IMR-90 (cell line): ENCODE results near the gene C14orf119. TPM values are rescaled to one million over a fixed set of nuclear protein-coding genes. Genes with fewer than 3 reads are reported as not detected.
"Not testable (repeated sequence)": the region's sequence is repeated elsewhere in the genome, so short reads cannot be mapped to it uniquely, and the experiment has no call there.

Experiments used
- ATAC-seq: fragments of 200-7000 bp; cut with Tn5 transposase; 2 replicates; pipeline ENCODE4 v1.9.1; 2020; ENCODE audit warnings: low read depth, mild to moderate bottlenecking, moderate library complexity
- BruUV-seq: library from RNA; stranded (reverse); fragments of 400-500 nt; replicated peaks from 2 replicates; lab custom pipeline; 2021; lab: Mats Ljungman, UMichigan
- CTCF ChIA-PET: fragments of 300-600 bp; formaldehyde crosslinking; extraction: SDS; loops from one replicate; lab custom pipeline; 2021; ENCODE audit warnings: antibody characterized with exemption; lab: Yijun Ruan, JAX
- POLR2A ChIA-PET: fragments of 300-600 bp; sonication (Branson Sonifier 250); formaldehyde crosslinking; loops from one replicate; lab custom pipeline; 2022; ENCODE audit warnings: antibody characterized with exemption; ENCODE audit not compliant: unreplicated experiment; lab: Charles Lee
- DNase-seq: peaks from one replicate; pipeline ENCODE4 v3.0.0; 2013
- H2AFZ ChIP-seq: replicated peaks from 2 replicates; pipeline ENCODE3; 2013; ENCODE audit warnings: low read length, mild to moderate bottlenecking; ENCODE audit not compliant: poor library complexity
- H2AK5ac ChIP-seq: 2 replicates; pipeline ENCODE4 v1.6.1; 2013; ENCODE audit warnings: low read depth, low read length, inconsistent platforms
- H2AK9ac ChIP-seq: replicated peaks from 2 replicates; pipeline ENCODE3; 2013; ENCODE audit warnings: mild to moderate bottlenecking, low read depth, low read length, moderate library complexity; ENCODE audit not compliant: poor library complexity
- H2BK120ac ChIP-seq: 2 replicates; pipeline ENCODE4 v1.6.1; 2013; ENCODE audit warnings: low read depth, low read length, inconsistent platforms
- H2BK15ac ChIP-seq: 3 replicates; pipeline ENCODE4 v1.6.1; 2013; ENCODE audit warnings: low read depth, low read length, inconsistent platforms
- H2BK20ac ChIP-seq: 2 replicates; pipeline ENCODE4 v1.6.1; 2013; ENCODE audit warnings: low read depth, mild to moderate bottlenecking, inconsistent platforms, low read length, moderate library complexity
- H2BK5ac ChIP-seq: 2 replicates; pipeline ENCODE4 v1.6.1; 2013; ENCODE audit warnings: mild to moderate bottlenecking, low read depth, low read length, inconsistent platforms; ENCODE audit not compliant: poor library complexity, severe bottlenecking
- H3K14ac ChIP-seq: replicated peaks from 2 replicates; pipeline ENCODE4 v1.6.1; 2013; ENCODE audit warnings: low read depth, low read length, inconsistent platforms
- H3K18ac ChIP-seq: 2 replicates; pipeline ENCODE4 v1.6.1; 2013; ENCODE audit warnings: low read depth, low read length, control low read depth
- H3K23ac ChIP-seq: 2 replicates; pipeline ENCODE4 v1.6.1; 2013; ENCODE audit warnings: low read depth, low read length, inconsistent platforms
- H3K27ac ChIP-seq: 2 replicates; pipeline ENCODE4 v1.5.1; 2013; ENCODE audit warnings: mild to moderate bottlenecking, control low read depth, low read length; ENCODE audit not compliant: insufficient read depth
- H3K27me3 ChIP-seq: 2 replicates; pipeline ENCODE4 v1.6.1; 2013; ENCODE audit warnings: low read length; ENCODE audit not compliant: control insufficient read depth, insufficient read depth
- H3K36me3 ChIP-seq: 2 replicates; pipeline ENCODE4 v1.6.1; 2013; ENCODE audit warnings: low read length, mixed read lengths; ENCODE audit not compliant: control insufficient read depth, insufficient read depth
- H3K4ac ChIP-seq: 2 replicates; pipeline ENCODE4 v1.6.1; 2013; ENCODE audit warnings: low read depth, low read length, inconsistent platforms
- H3K4me1 ChIP-seq: 2 replicates; pipeline ENCODE4 v1.6.1; 2013; ENCODE audit warnings: low read length, mixed read lengths; ENCODE audit not compliant: control insufficient read depth, insufficient read depth
- H3K4me2 ChIP-seq: 2 replicates; pipeline ENCODE4 v1.6.1; 2013; ENCODE audit warnings: low read depth, mild to moderate bottlenecking, control low read depth, low read length, moderate library complexity
- H3K4me3 ChIP-seq: 2 replicates; pipeline ENCODE4 v1.5.1; 2013; ENCODE audit warnings: low read depth, mild to moderate bottlenecking, control low read depth, low read length, moderate library complexity; ENCODE audit not compliant: insufficient read depth
- H3K56ac ChIP-seq: 2 replicates; pipeline ENCODE4 v1.6.1; 2013; ENCODE audit warnings: low read length, inconsistent platforms; ENCODE audit not compliant: insufficient read depth; ENCODE audit errors: extremely low read depth
- H3K79me1 ChIP-seq, 2 experiments: 2 replicates each; pipeline ENCODE4 v1.6.1; 2013; ENCODE audit warnings: low read length in 2 of 2, inconsistent platforms in 1 of 2, low read depth in 1 of 2
- H3K9ac ChIP-seq: 2 replicates; pipeline ENCODE4 v1.6.1; 2013; ENCODE audit warnings: low read depth, low read length, control low read depth
- H3K9me1 ChIP-seq: 2 replicates; pipeline ENCODE4 v1.6.1; 2013; ENCODE audit warnings: low read length, inconsistent platforms; ENCODE audit not compliant: insufficient read depth
- H3K9me3 ChIP-seq: 2 replicates; pipeline ENCODE4 v1.6.1; 2013; ENCODE audit warnings: low read length; ENCODE audit not compliant: control insufficient read depth, insufficient read depth
- H4K20me1 ChIP-seq: 2 replicates; pipeline ENCODE4 v1.6.1; 2013; ENCODE audit warnings: low read length, inconsistent platforms; ENCODE audit not compliant: insufficient read depth
- H4K5ac ChIP-seq: 2 replicates; pipeline ENCODE4 v1.6.1; 2013; ENCODE audit warnings: mild to moderate bottlenecking, low read depth, low read length, control low read depth
- H4K8ac ChIP-seq, 2 experiments: 2 replicates each; pipeline ENCODE4 v1.6.1; 2013; ENCODE audit warnings: low read depth in 2 of 2, low read length in 2 of 2, control low read depth in 1 of 2, inconsistent platforms in 1 of 2
- H4K91ac ChIP-seq: 2 replicates; pipeline ENCODE4 v1.6.1; 2013; ENCODE audit warnings: low read depth, low read length, inconsistent platforms; ENCODE audit not compliant: insufficient read depth
- WGBS, 2 experiments: methylation state at CpG; one replicate each; pipeline versions ENCODE4 v1.1.5 to v1.1.7; 2013; ENCODE audit warnings: missing lambda C conversion rate in 2 of 2; ENCODE audit not compliant: insufficient read length in 1 of 2; ENCODE audit errors: extremely low coverage in 2 of 2; 5-methylcytosine and 5-hydroxymethylcytosine counted together
- dilution Hi-C: fragments of 300-500 bp; cut with HindIII; formaldehyde crosslinking; loops from one replicate; pipeline ENCODE4 v1.14.3; 2018; ENCODE audit warnings: low sequenced_read_pairs; ENCODE audit not compliant: unreplicated experiment
- in situ Hi-C: fragments of 300-500 bp; cut with MboI; formaldehyde crosslinking; loops from 3 replicates; pipeline ENCODE4 v1.14.3; 2019; ENCODE audit warnings: low sequenced_read_pairs, inconsistent platforms, mixed read lengths
- intact Hi-C: fragments of 100-400 bp; cut with micrococcal nuclease; formaldehyde crosslinking; loops from 2 replicates; pipeline ENCODE4 v1.10.0; 2022
- polyA plus RNA-seq, 3 experiments: library from polyadenylated mRNA; depleted of rRNA; stranded (reverse); fragments of >200 nt; gene quantifications; 2 replicates each; pipeline ENCODE4 v1.2.3, GENCODE V29; 2012; ENCODE audit warnings: low replicate concordance in 1 of 3
- total RNA-seq: library from RNA; depleted of rRNA; stranded (reverse); fragments of >200 nt; gene quantifications from 2 replicates; pipeline ENCODE4 v1.2.3, GENCODE V29; 2012

Gene C14orf119
- total and polyA plus RNA-seq, 2 of the 4 experiments (the other 2 are of a cell fraction): 74.0 to 83.7 TPM

GRCh38 chr14:23107620-23108019 is 12.3 kb downstream of the C14orf119 start:
- DNase-seq, H3K27ac ChIP-seq, H2AK9ac ChIP-seq: not testable (repeated sequence)

DNA sequence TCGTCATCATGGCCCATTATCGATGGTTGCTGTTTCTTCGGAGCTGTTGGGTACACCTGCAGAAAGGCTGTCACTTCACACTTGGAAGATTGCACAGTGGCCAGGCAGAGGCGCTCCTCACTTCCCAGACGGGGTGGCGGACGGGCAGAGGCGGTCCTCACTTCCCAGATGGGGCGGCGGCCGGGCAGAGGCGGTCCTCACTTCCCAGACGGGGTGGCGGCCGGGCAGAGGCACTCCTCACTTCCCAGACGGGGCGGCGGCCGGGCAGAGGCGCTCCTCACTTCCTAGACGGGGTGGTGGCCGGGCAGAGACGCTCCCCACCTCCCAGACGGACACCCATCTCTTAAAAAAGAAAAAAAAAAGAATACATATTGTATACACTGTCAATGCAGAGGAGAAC is 12.9 kb downstream of the C14orf119 start:
- H3K36me3 ChIP-seq, H2BK20ac ChIP-seq, H3K9me3 ChIP-seq, H3K4me2 ChIP-seq, H4K91ac ChIP-seq, H3K27ac ChIP-seq, H2BK15ac ChIP-seq, H2AFZ ChIP-seq, in situ Hi-C loops, H2AK9ac ChIP-seq, H3K27me3 ChIP-seq, intact Hi-C loops, dilution Hi-C loops, H3K4ac ChIP-seq, H4K8ac ChIP-seq, H2BK5ac ChIP-seq, H3K14ac ChIP-seq, H3K9ac ChIP-seq, H3K4me3 ChIP-seq, H4K20me1 ChIP-seq, H3K9me1 ChIP-seq, H2AK5ac ChIP-seq, H3K23ac ChIP-seq, H3K56ac ChIP-seq, H4K5ac ChIP-seq, ATAC-seq, H3K79me1 ChIP-seq, POLR2A ChIA-PET, BruUV-seq, H3K18ac ChIP-seq, H2BK120ac ChIP-seq, DNase-seq: not testable (repeated sequence)
- WGBS, 2 experiments: 92% methylated on average over 9 of the region's 24 CpGs; no CpG with 5 or more reads in 1 of the 2 experiments
- H3K4me1 ChIP-seq: peaks cover 11% of the 10 kb centered on the region
- CTCF ChIA-PET: interaction anchor here (3.9 kb wide), 1 partner anchor 40 kb away, joined by 18 read pairs; no protein-coding TSS in a partner anchor

More at GRCh38 chr14:23107620-23108019, 12.3 kb downstream of the C14orf119 start:
- H3K4me1 ChIP-seq, H3K79me1 ChIP-seq, in situ Hi-C loops, H3K18ac ChIP-seq, intact Hi-C loops, dilution Hi-C loops, H3K23ac ChIP-seq, BruUV-seq, POLR2A ChIA-PET, H2BK15ac ChIP-seq, H3K14ac ChIP-seq, H3K27me3 ChIP-seq, H3K36me3 ChIP-seq, CTCF ChIA-PET, H2BK120ac ChIP-seq, H2BK20ac ChIP-seq, H2AK5ac ChIP-seq, H4K91ac ChIP-seq, H4K5ac ChIP-seq, H3K4me3 ChIP-seq, H2BK5ac ChIP-seq, H2AFZ ChIP-seq, H3K4ac ChIP-seq, H4K8ac ChIP-seq, H3K9me1 ChIP-seq, H3K4me2 ChIP-seq, H3K9ac ChIP-seq, ATAC-seq, H4K20me1 ChIP-seq, H3K9me3 ChIP-seq, H3K56ac ChIP-seq: not testable (repeated sequence)
- WGBS, 2 experiments: no CpG with 5 or more reads among the region's 5 CpGs
